HepG2 (cell line): ENCODE data around the gene EEF1A2. TPM values are rescaled to one million over a fixed set of nuclear protein-coding genes. Genes with fewer than 3 reads are reported as not detected.

ENCODE experiments used
- KLF16 ChIP-seq, 2 experiments: sonication (generic) in 1 of 2; formaldehyde crosslinking in 1 of 2; IDR thresholded peaks; 2 replicates each; pipeline versions ENCODE4 v1.6.1 to v1.8.0; 2016 to 2023; ENCODE audit warnings: missing genetic modification reagents in 2 of 2, missing compliant biosample characterization in 1 of 2
- MEIS1 ChIP-seq: sonication (generic); formaldehyde crosslinking; IDR thresholded peaks from 2 replicates; pipeline ENCODE4 v1.9.0; 2021; ENCODE audit warnings: mild to moderate bottlenecking, missing genetic modification reagents, moderate library complexity, borderline replicate concordance
- TCF7L2 ChIP-seq: IDR thresholded peaks from 2 replicates; pipeline ENCODE4 v1.6.1; 2011; ENCODE audit warnings: mild to moderate bottlenecking, low read depth, low read length, moderate library complexity
- polyA plus RNA-seq, 8 experiments: library from polyadenylated mRNA; depleted of rRNA in 3 of 8; stranded (reverse) in 7 of 8; unstranded in 1 of 8; fragments of >200 nt; fragmentation: Illumina TruSeq in 4 of 8; extraction: Trizol in 4 of 8; gene quantifications; 2 replicates each; pipeline versions ENCODE4 v1.2.1 to v1.2.3, GENCODE V29; 2011 to 2016; ENCODE audit warnings: low read depth in 4 of 8, missing spikeins in 1 of 8, mixed read lengths in 1 of 8; ENCODE audit not compliant: insufficient read depth in 1 of 8
- total RNA-seq, 5 experiments: library from RNA; depleted of rRNA; stranded (reverse); fragments of >200 nt; fragmentation: Illumina TruSeq; extraction: Trizol; gene quantifications; 2 replicates each; pipeline ENCODE4 v1.2.3, GENCODE V29; 2016; ENCODE audit warnings: low read depth in 1 of 5
- TF ChIP-seq, protein P1 (sequence below), 2 experiments: fragments of 450-650 bp in 1 of 2; sonication (generic) in 1 of 2; formaldehyde crosslinking in 1 of 2; IDR thresholded peaks; 2 replicates each; pipeline versions ENCODE4 v1.6.1 to v1.8.0; 2016 to 2022; ENCODE audit warnings: antibody characterized with exemption in 1 of 2, mild to moderate bottlenecking in 1 of 2, missing genetic modification reagents in 1 of 2
- TF ChIP-seq, protein P2 (sequence below): conservative IDR thresholded peaks from 2 replicates; pipeline ENCODE4 v1.6.1; 2018; ENCODE audit warnings: missing genetic modification reagents
- TF ChIP-seq, protein P3 (sequence below): sonication (generic); formaldehyde crosslinking; IDR thresholded peaks from 2 replicates; pipeline ENCODE4 v1.4.0; 2020; ENCODE audit warnings: missing genetic modification reagents, borderline replicate concordance
- TF ChIP-seq, protein P4 (sequence below): IDR thresholded peaks from 2 replicates; pipeline ENCODE4 v1.6.1; 2012; ENCODE audit warnings: inconsistent platforms
- TF ChIP-seq, protein P5 (sequence below): IDR thresholded peaks from 2 replicates; pipeline ENCODE4 v1.6.1; 2016; ENCODE audit warnings: mild to moderate bottlenecking, missing biosample characterization, missing genetic modification reagents
- TF ChIP-seq, protein P6 (sequence below): IDR thresholded peaks from 2 replicates; pipeline ENCODE4 v1.6.1; 2016; ENCODE audit warnings: low read depth

EEF1A2 gene
- total and polyA plus RNA-seq, 2 of the 13 experiments (the other 11 are each of a cell fraction or from before 2014, with no cell fraction given), result 0.44 to 0.87 TPM

DNA sequence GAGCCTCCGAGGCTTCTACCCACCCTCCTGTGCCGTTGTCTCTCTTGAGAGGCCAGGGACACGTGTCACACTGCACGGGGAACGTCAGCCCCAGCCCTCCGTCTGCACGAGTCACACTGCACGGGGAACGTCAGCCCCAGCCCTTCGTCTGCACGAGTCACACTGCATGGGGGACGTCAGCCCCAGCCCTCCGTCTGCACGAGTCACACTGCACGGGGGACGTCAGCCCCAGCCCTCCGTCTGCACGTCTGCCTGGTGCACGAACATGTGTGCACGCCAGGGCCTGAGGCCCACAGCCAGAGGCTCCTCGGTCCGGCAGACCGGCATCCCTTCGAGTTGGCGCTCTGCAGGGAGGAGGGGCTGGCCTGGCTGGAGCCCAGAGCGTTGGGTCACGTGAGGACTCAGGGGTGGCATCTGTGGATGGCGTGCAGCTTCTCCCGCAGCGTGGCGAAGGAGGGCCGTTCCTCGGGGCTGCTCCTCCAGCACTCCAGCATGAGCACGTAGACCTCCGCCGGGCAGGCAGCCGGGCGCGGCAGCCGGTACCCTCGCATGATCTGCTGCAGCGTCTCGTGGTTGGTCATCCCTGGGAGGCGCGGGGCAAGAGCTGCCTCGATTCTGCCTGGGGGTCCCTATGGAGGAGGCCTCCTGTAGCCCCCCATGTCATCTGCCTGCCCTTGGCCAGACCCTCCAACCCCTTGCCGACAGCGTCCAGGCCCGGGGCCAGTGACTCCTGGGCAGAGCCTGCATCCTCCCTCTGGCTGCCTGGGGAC, 41.7 kb upstream of the EEF1A2 start (continued):
- TF ChIP-seq, protein P1, sequence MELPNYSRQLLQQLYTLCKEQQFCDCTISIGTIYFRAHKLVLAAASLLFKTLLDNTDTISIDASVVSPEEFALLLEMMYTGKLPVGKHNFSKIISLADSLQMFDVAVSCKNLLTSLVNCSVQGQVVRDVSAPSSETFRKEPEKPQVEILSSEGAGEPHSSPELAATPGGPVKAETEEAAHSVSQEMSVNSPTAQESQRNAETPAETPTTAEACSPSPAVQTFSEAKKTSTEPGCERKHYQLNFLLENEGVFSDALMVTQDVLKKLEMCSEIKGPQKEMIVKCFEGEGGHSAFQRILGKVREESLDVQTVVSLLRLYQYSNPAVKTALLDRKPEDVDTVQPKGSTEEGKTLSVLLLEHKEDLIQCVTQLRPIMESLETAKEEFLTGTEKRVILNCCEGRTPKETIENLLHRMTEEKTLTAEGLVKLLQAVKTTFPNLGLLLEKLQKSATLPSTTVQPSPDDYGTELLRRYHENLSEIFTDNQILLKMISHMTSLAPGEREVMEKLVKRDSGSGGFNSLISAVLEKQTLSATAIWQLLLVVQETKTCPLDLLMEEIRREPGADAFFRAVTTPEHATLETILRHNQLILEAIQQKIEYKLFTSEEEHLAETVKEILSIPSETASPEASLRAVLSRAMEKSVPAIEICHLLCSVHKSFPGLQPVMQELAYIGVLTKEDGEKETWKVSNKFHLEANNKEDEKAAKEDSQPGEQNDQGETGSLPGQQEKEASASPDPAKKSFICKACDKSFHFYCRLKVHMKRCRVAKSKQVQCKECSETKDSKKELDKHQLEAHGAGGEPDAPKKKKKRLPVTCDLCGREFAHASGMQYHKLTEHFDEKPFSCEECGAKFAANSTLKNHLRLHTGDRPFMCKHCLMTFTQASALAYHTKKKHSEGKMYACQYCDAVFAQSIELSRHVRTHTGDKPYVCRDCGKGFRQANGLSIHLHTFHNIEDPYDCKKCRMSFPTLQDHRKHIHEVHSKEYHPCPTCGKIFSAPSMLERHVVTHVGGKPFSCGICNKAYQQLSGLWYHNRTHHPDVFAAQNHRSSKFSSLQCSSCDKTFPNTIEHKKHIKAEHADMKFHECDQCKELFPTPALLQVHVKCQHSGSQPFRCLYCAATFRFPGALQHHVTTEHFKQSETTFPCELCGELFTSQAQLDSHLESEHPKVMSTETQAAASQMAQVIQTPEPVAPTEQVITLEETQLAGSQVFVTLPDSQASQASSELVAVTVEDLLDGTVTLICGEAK (IDR thresholded peaks at IDR 0.05), result no peak
- TF ChIP-seq, protein P1 (CRISPR knock-in tag; IDR thresholded peaks at IDR 0.05), result peak; percentile 21; the same call in 1 of the 2 replicates
- TF ChIP-seq, protein P2, sequence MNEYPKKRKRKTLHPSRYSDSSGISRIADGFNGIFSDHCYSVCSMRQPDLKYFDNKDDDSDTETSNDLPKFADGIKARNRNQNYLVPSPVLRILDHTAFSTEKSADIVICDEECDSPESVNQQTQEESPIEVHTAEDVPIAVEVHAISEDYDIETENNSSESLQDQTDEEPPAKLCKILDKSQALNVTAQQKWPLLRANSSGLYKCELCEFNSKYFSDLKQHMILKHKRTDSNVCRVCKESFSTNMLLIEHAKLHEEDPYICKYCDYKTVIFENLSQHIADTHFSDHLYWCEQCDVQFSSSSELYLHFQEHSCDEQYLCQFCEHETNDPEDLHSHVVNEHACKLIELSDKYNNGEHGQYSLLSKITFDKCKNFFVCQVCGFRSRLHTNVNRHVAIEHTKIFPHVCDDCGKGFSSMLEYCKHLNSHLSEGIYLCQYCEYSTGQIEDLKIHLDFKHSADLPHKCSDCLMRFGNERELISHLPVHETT, result no peak
- TF ChIP-seq, protein P3, sequence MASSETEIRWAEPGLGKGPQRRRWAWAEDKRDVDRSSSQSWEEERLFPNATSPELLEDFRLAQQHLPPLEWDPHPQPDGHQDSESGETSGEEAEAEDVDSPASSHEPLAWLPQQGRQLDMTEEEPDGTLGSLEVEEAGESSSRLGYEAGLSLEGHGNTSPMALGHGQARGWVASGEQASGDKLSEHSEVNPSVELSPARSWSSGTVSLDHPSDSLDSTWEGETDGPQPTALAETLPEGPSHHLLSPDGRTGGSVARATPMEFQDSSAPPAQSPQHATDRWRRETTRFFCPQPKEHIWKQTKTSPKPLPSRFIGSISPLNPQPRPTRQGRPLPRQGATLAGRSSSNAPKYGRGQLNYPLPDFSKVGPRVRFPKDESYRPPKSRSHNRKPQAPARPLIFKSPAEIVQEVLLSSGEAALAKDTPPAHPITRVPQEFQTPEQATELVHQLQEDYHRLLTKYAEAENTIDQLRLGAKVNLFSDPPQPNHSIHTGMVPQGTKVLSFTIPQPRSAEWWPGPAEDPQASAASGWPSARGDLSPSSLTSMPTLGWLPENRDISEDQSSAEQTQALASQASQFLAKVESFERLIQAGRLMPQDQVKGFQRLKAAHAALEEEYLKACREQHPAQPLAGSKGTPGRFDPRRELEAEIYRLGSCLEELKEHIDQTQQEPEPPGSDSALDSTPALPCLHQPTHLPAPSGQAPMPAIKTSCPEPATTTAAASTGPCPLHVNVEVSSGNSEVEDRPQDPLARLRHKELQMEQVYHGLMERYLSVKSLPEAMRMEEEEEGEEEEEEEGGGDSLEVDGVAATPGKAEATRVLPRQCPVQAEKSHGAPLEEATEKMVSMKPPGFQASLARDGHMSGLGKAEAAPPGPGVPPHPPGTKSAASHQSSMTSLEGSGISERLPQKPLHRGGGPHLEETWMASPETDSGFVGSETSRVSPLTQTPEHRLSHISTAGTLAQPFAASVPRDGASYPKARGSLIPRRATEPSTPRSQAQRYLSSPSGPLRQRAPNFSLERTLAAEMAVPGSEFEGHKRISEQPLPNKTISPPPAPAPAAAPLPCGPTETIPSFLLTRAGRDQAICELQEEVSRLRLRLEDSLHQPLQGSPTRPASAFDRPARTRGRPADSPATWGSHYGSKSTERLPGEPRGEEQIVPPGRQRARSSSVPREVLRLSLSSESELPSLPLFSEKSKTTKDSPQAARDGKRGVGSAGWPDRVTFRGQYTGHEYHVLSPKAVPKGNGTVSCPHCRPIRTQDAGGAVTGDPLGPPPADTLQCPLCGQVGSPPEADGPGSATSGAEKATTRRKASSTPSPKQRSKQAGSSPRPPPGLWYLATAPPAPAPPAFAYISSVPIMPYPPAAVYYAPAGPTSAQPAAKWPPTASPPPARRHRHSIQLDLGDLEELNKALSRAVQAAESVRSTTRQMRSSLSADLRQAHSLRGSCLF (CRISPR knock-in tag), result no peak
- TF ChIP-seq KLF16 (CRISPR knock-in tag; IDR thresholded peaks at IDR 0.05) (0 out of 4 replicates have a peak, but pooled peaks of 1 of the 2 experiments have one; percentile 76), MEIS1 (CRISPR knock-in tag) (peak; percentile 69; the same call in 1 of the 2 replicates), TCF7L2 (no peak)
- TF ChIP-seq, protein P4, sequence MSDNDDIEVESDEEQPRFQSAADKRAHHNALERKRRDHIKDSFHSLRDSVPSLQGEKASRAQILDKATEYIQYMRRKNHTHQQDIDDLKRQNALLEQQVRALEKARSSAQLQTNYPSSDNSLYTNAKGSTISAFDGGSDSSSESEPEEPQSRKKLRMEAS, result peak; percentile 69
- TF ChIP-seq, protein P5, sequence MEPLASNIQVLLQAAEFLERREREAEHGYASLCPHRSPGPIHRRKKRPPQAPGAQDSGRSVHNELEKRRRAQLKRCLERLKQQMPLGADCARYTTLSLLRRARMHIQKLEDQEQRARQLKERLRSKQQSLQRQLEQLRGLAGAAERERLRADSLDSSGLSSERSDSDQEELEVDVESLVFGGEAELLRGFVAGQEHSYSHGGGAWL (CRISPR knock-in tag), result no peak
- TF ChIP-seq, protein P6, sequence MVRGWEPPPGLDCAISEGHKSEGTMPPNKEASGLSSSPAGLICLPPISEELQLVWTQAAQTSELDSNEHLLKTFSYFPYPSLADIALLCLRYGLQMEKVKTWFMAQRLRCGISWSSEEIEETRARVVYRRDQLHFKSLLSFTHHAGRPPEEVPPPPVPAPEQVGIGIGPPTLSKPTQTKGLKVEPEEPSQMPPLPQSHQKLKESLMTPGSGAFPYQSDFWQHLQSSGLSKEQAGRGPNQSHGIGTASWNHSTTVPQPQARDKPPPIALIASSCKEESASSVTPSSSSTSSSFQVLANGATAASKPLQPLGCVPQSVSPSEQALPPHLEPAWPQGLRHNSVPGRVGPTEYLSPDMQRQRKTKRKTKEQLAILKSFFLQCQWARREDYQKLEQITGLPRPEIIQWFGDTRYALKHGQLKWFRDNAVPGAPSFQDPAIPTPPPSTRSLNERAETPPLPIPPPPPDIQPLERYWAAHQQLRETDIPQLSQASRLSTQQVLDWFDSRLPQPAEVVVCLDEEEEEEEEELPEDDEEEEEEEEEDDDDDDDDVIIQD (CRISPR knock-in tag), result no peak
